HepG2 (cell line): ENCODE results near the gene MFNG. TPM values are rescaled to one million over a fixed set of nuclear protein-coding genes. Genes with fewer than 3 reads are reported as not detected.
A peak's percentile ranks its signal among the peaks of the same experiment; 100 is the strongest.

Experiments used
- ADNP ChIP-seq: sonication (generic); formaldehyde crosslinking; IDR thresholded peaks from 2 replicates; pipeline ENCODE4 v1.4.0; 2020; ENCODE audit warnings: missing genetic modification reagents
- ARHGAP35 ChIP-seq: sonication (generic); formaldehyde crosslinking; IDR thresholded peaks from 2 replicates; pipeline ENCODE4 v1.9.0; 2022; ENCODE audit warnings: mild to moderate bottlenecking, inconsistent platforms, moderate library complexity, missing genetic modification reagents, borderline replicate concordance
- BRD4 ChIP-seq: sonication (generic); formaldehyde crosslinking; IDR thresholded peaks from 2 replicates; pipeline ENCODE4 v1.4.0; 2020; ENCODE audit warnings: missing genetic modification reagents
- CEBPZ ChIP-seq: IDR thresholded peaks from 2 replicates; pipeline ENCODE4 v1.6.1; 2012; ENCODE audit warnings: low read length, improper control_type of control experiment
- EHMT2 ChIP-seq: fragments of 200-600 bp; sonication (generic); IDR thresholded peaks from 2 replicates; pipeline ENCODE4 v1.7.0; 2017; ENCODE audit warnings: antibody characterized with exemption, low read depth, low read length, borderline replicate concordance
- KAT8 ChIP-seq: IDR thresholded peaks from 2 replicates; pipeline ENCODE4 v1.6.1; 2016; ENCODE audit warnings: missing genetic modification reagents, missing compliant biosample characterization
- KMT2A ChIP-seq: sonication (generic); formaldehyde crosslinking; IDR thresholded peaks from 2 replicates; pipeline ENCODE4 v1.4.0; 2020; ENCODE audit warnings: missing genetic modification reagents
- MAFG ChIP-seq: sonication (generic); formaldehyde crosslinking; IDR thresholded peaks from 2 replicates; pipeline ENCODE4 v1.5.1; 2020; ENCODE audit warnings: mild to moderate bottlenecking, missing genetic modification reagents
- MBNL3 ChIP-seq: fragments of 250-450 bp; sonication (Bioruptor Pico); conservative IDR thresholded peaks from 2 replicates; pipeline ENCODE4 v1.8.0; 2022; ENCODE audit warnings: mild to moderate bottlenecking, inconsistent platforms
- MYC ChIP-seq: sonication (generic); formaldehyde crosslinking; IDR thresholded peaks from 2 replicates; pipeline ENCODE4 v1.9.0; 2021; ENCODE audit warnings: missing genetic modification reagents, borderline replicate concordance
- NCOA5 ChIP-seq: sonication (generic); formaldehyde crosslinking; IDR thresholded peaks from 2 replicates; pipeline ENCODE4 v1.4.0; 2020; ENCODE audit warnings: missing genetic modification reagents
- NPAS2 ChIP-seq: sonication (generic); formaldehyde crosslinking; IDR thresholded peaks from 2 replicates; pipeline ENCODE4 v1.8.0; 2022; ENCODE audit warnings: mild to moderate bottlenecking, missing genetic modification reagents, borderline replicate concordance
- PITX1 ChIP-seq: sonication (generic); formaldehyde crosslinking; IDR thresholded peaks from 2 replicates; pipeline ENCODE4 v1.5.1; 2020; ENCODE audit warnings: mild to moderate bottlenecking, missing genetic modification reagents
- RARA ChIP-seq: IDR thresholded peaks from 2 replicates; pipeline ENCODE4 v1.6.1; 2016; ENCODE audit warnings: missing genetic modification reagents, missing compliant biosample characterization
- RNF2 ChIP-seq: fragments of 450-650 bp; conservative IDR thresholded peaks from 2 replicates; pipeline ENCODE4 v1.6.1; 2016; ENCODE audit warnings: low read depth
- SKI ChIP-seq: fragments of 450-650 bp; IDR thresholded peaks from one replicate; pipeline ENCODE4 v1.6.1; 2018; ENCODE audit warnings: mild to moderate bottlenecking; ENCODE audit not compliant: partially characterized antibody
- TAF15 ChIP-seq: fragments of 200-400 bp; formaldehyde crosslinking; IDR thresholded peaks from one replicate; pipeline ENCODE4 v1.6.1; 2018; ENCODE audit warnings: mild to moderate bottlenecking, low read depth, low read length; ENCODE audit not compliant: poor library complexity, severe bottlenecking
- TCF7 ChIP-seq: sonication (generic); IDR thresholded peaks from 2 replicates; pipeline ENCODE4 v1.6.1; 2016; ENCODE audit warnings: antibody characterized with exemption, low read depth
- ZBTB20 ChIP-seq: sonication (generic); formaldehyde crosslinking; IDR thresholded peaks from 2 replicates; pipeline ENCODE4 v1.8.1; 2023; ENCODE audit warnings: missing genetic modification reagents, low read depth, mild to moderate bottlenecking, borderline replicate concordance
- ZBTB42 ChIP-seq: sonication (generic); formaldehyde crosslinking; IDR thresholded peaks from 2 replicates; pipeline ENCODE4 v1.5.0; 2020; ENCODE audit warnings: mild to moderate bottlenecking, missing genetic modification reagents
- ZFP36L1 ChIP-seq: sonication (generic); formaldehyde crosslinking; IDR thresholded peaks from 2 replicates; pipeline ENCODE4 v1.8.0; 2022; ENCODE audit warnings: mild to moderate bottlenecking, missing genetic modification reagents, moderate library complexity
- ZFP91 ChIP-seq: sonication (generic); formaldehyde crosslinking; IDR thresholded peaks from 2 replicates; pipeline ENCODE4 v1.9.0; 2022; ENCODE audit warnings: missing genetic modification reagents, mild to moderate bottlenecking, borderline replicate concordance
- ZNF234 ChIP-seq: sonication (generic); formaldehyde crosslinking; conservative IDR thresholded peaks from 2 replicates; pipeline ENCODE4 v1.5.1; 2020; ENCODE audit warnings: mild to moderate bottlenecking, missing genetic modification reagents
- ZNF629 ChIP-seq: sonication (generic); formaldehyde crosslinking; conservative IDR thresholded peaks from 2 replicates; pipeline ENCODE4 v1.5.0; 2020; ENCODE audit warnings: missing genetic modification reagents
- ZNF674 ChIP-seq: sonication (generic); formaldehyde crosslinking; IDR thresholded peaks from 2 replicates; pipeline ENCODE4 v1.5.0; 2020; ENCODE audit warnings: low read depth, mild to moderate bottlenecking, missing genetic modification reagents
- ZNF761 ChIP-seq: sonication (generic); formaldehyde crosslinking; conservative IDR thresholded peaks from 2 replicates; pipeline ENCODE4 v1.4.0; 2020; ENCODE audit warnings: mild to moderate bottlenecking, missing genetic modification reagents
- ZSCAN29 ChIP-seq: sonication (generic); formaldehyde crosslinking; conservative IDR thresholded peaks from 2 replicates; pipeline ENCODE4 v1.4.0; 2020; ENCODE audit warnings: mild to moderate bottlenecking, missing genetic modification reagents
- polyA plus RNA-seq, 8 experiments: library from polyadenylated mRNA; depleted of rRNA in 3 of 8; stranded (reverse) in 7 of 8; unstranded in 1 of 8; fragments of >200 nt; fragmentation: Illumina TruSeq in 4 of 8; extraction: Trizol in 4 of 8; gene quantifications; 2 replicates each; pipeline versions ENCODE4 v1.2.1 to v1.2.3, GENCODE V29; 2011 to 2016; ENCODE audit warnings: low read depth in 4 of 8, missing spikeins in 1 of 8, mixed read lengths in 1 of 8; ENCODE audit not compliant: insufficient read depth in 1 of 8
- total RNA-seq, 5 experiments: library from RNA; depleted of rRNA; stranded (reverse); fragments of >200 nt; fragmentation: Illumina TruSeq; extraction: Trizol; gene quantifications; 2 replicates each; pipeline ENCODE4 v1.2.3, GENCODE V29; 2016; ENCODE audit warnings: low read depth in 1 of 5

The MFNG gene
- total and polyA plus RNA-seq, 2 of the 13 experiments (the other 11 are each of a cell fraction or from before 2014, with no cell fraction given): 1.0 to 11.7 TPM

GRCh38 chr22:37518509-37519267 is 32.5 kb upstream of the MFNG start (continued):
- TF ChIP-seq BRD4: peak; percentile 61; the same call in 1 of the 2 replicates
- TF ChIP-seq ZBTB20 (CRISPR knock-in tag): no peak
- TF ChIP-seq ZFP91 (CRISPR knock-in tag): peak; percentile 54
- peak; percentile 78 for TF ChIP-seq ZNF629 (CRISPR knock-in tag)
- TF ChIP-seq ADNP (CRISPR knock-in tag): peak; percentile 75; the same call in 1 of the 2 replicates
- no peak for TF ChIP-seq MBNL3 (CRISPR knock-in tag)
- TF ChIP-seq TCF7: 0 out of 2 replicates have a peak, but pooled peaks have one; percentile 14
- TF ChIP-seq MAFG (CRISPR knock-in tag): no peak
- peak; percentile 42; the same call in 1 of the 2 replicates for TF ChIP-seq ZNF674
- no peak for TF ChIP-seq CEBPZ
- peak; percentile 77 for TF ChIP-seq MYC (CRISPR knock-in tag)
- TF ChIP-seq KAT8 (CRISPR knock-in tag): no peak
- TF ChIP-seq RARA (CRISPR knock-in tag): 0 out of 2 replicates have a peak, but pooled peaks have one; percentile 17
- no peak for TF ChIP-seq NPAS2
- TF ChIP-seq TAF15: no peak
- TF ChIP-seq EHMT2: no peak
- 0 out of 2 replicates have a peak, but pooled peaks have one; percentile 29 for TF ChIP-seq ZBTB42 (CRISPR knock-in tag)
- TF ChIP-seq ARHGAP35 (CRISPR knock-in tag): no peak; the same call in 1 of the 2 replicates
- TF ChIP-seq ZSCAN29 (CRISPR knock-in tag): no peak
- no peak for TF ChIP-seq ZFP36L1 (CRISPR knock-in tag)
- no peak for TF ChIP-seq ZNF761
- no peak for TF ChIP-seq RNF2
- no peak for TF ChIP-seq PITX1 (CRISPR knock-in tag)
- TF ChIP-seq ZNF234 (CRISPR knock-in tag): no peak
- no peak for TF ChIP-seq KMT2A
- no peak for TF ChIP-seq NCOA5 (CRISPR knock-in tag)
- TF ChIP-seq SKI: no peak
